HCT116 (cell line): ENCODE data around the gene TMPRSS9. TPM values are rescaled to one million over a fixed set of nuclear protein-coding genes. Genes with fewer than 3 reads are reported as not detected.
A peak's percentile ranks its signal among the peaks of the same experiment; 100 is the strongest.

Experiments
- ATAC-seq: fragments of 200-7000 bp; cut with Tn5 transposase; 2 replicates; pipeline ENCODE4 v1.9.1; 2020; ENCODE audit warnings: mild to moderate bottlenecking, moderate library complexity
- BruUV-seq: library from RNA; stranded (reverse); fragments of 400-500 nt; replicated peaks from 2 replicates; lab custom pipeline; 2021; lab: Mats Ljungman, UMichigan
- CTCF ChIA-PET: fragments of 300-600 bp; sonication (Branson Sonifier 250); formaldehyde crosslinking; loops from one replicate; lab custom pipeline; 2021; ENCODE audit warnings: antibody characterized with exemption; lab: Charles Lee
- POLR2A ChIA-PET: fragments of 300-600, 350-600 bp; sonication (Branson Sonifier 250); formaldehyde crosslinking; loops from one replicate; lab custom pipeline; 2021; ENCODE audit warnings: antibody characterized with exemption; lab: Charles Lee
- RAD21 ChIA-PET, 2 experiments: fragments of 300-600 bp; sonication (Branson Sonifier 250); formaldehyde crosslinking; loops; one replicate each; lab custom pipeline; 2023; ENCODE audit warnings: low total read pairs in 2 of 2; ENCODE audit not compliant: uncharacterized antibody in 2 of 2, unreplicated experiment in 2 of 2, low non-redundant PET in 1 of 2; lab: Charles Lee
- DNase-seq: peaks from one replicate; pipeline ENCODE4 v3.0.0-alpha.2; 2010; ENCODE audit warnings: low read depth, low spot score
- H2AFZ ChIP-seq: fragments of 200-600 bp; shearing (Covaris generic), sonication (generic); 2 replicates; pipeline ENCODE4 v1.6.1; 2017; ENCODE audit warnings: low read depth, mixed run types, mixed read lengths, antibody characterized with exemption, low read length; ENCODE audit not compliant: poor library complexity, severe bottlenecking
- H3K27ac ChIP-seq: 2 replicates; pipeline ENCODE4 v1.5.1; 2012; ENCODE audit warnings: low read depth, low read length
- H3K27me3 ChIP-seq: fragments of 200-600 bp; sonication (generic); 2 replicates; pipeline ENCODE4 v1.6.1; 2016; ENCODE audit warnings: mixed run types, low read length, mixed read lengths; ENCODE audit not compliant: insufficient read depth
- H3K36me3 ChIP-seq, 2 experiments: fragments of 200-500 bp in 1 of 2; fragments of 200-600 bp in 1 of 2; sonication (Bioruptor generic) in 1 of 2; sonication (generic) in 1 of 2; 2 replicates each; pipeline versions ENCODE4 v1.5.1 to v1.6.1; 2014 to 2016; ENCODE audit warnings: low read length in 2 of 2, inconsistent platforms in 1 of 2, mixed read lengths in 1 of 2, mixed run types in 1 of 2; ENCODE audit not compliant: insufficient read depth in 2 of 2, control insufficient read depth in 1 of 2
- H3K4me1 ChIP-seq, 2 experiments: fragments of 200-600 bp in 1 of 2; sonication (generic) in 1 of 2; 2 replicates each; pipeline versions ENCODE4 v1.5.1 to v1.6.1; 2012 to 2017; ENCODE audit warnings: low read length in 2 of 2, inconsistent platforms in 1 of 2, mild to moderate bottlenecking in 1 of 2, mixed read lengths in 1 of 2, mixed run types in 1 of 2, moderate library complexity in 1 of 2; ENCODE audit not compliant: insufficient read depth in 2 of 2, control insufficient read depth in 1 of 2
- H3K4me2 ChIP-seq: fragments of 200-600 bp; sonication (generic); 2 replicates; pipeline ENCODE4 v1.6.1; 2017; ENCODE audit warnings: mixed run types, low read length, mixed read lengths
- H3K4me3 ChIP-seq, 2 experiments: fragments of 200-600 bp in 1 of 2; sonication (generic) in 1 of 2; replicated peaks in 1 of 2; 2 replicates each; pipeline ENCODE4 v1.5.1; 2011 to 2016; ENCODE audit warnings: low read length in 2 of 2, control low read depth in 1 of 2, low read depth in 1 of 2, mild to moderate bottlenecking in 1 of 2, mixed read lengths in 1 of 2, mixed run types in 1 of 2
- H3K79me2 ChIP-seq: fragments of 200-600 bp; sonication (generic); 2 replicates; pipeline ENCODE4 v1.6.1; 2017; ENCODE audit warnings: mild to moderate bottlenecking, mixed run types, low read length, moderate library complexity, mixed read lengths; ENCODE audit not compliant: insufficient read depth
- H3K9ac ChIP-seq: fragments of 200-600 bp; sonication (generic); 2 replicates; pipeline ENCODE4 v1.6.1; 2016; ENCODE audit warnings: low read length, mixed read lengths
- H3K9me2 ChIP-seq: fragments of 200-600 bp; sonication (generic), shearing (Covaris generic); 2 replicates; pipeline ENCODE4 v1.6.1; 2017; ENCODE audit warnings: mixed run types, mild to moderate bottlenecking, moderate library complexity; ENCODE audit not compliant: insufficient read depth
- H3K9me3 ChIP-seq, 2 experiments: fragments of 200-500 bp in 1 of 2; fragments of 200-600 bp in 1 of 2; sonication (Bioruptor generic) in 1 of 2; sonication (generic) in 1 of 2; 2 replicates each; pipeline ENCODE4 v1.6.1; 2014 to 2017; ENCODE audit warnings: low read length in 2 of 2, mixed read lengths in 2 of 2, inconsistent platforms in 1 of 2, low read depth in 1 of 2, mild to moderate bottlenecking in 1 of 2, mixed run types in 1 of 2, moderate library complexity in 1 of 2; ENCODE audit not compliant: control insufficient read depth in 1 of 2, insufficient read depth in 1 of 2
- H4K20me1 ChIP-seq: fragments of 200-600 bp; sonication (generic), shearing (Covaris generic); 2 replicates; pipeline ENCODE4 v1.6.1; 2017; ENCODE audit warnings: mixed run types, mild to moderate bottlenecking, moderate library complexity; ENCODE audit not compliant: insufficient read depth
- ATF3 ChIP-seq: IDR thresholded peaks from 2 replicates; pipeline ENCODE4 v1.6.1; 2012
- ELF1 ChIP-seq: IDR thresholded peaks from 2 replicates; pipeline ENCODE4 v1.6.1; 2012; ENCODE audit warnings: low read depth, borderline replicate concordance
- EZH2phosphoT487 ChIP-seq: fragments of 200-600 bp; IDR thresholded peaks from 2 replicates; pipeline ENCODE4 v1.6.1; 2018; ENCODE audit warnings: antibody characterized with exemption, borderline replicate concordance
- JUND ChIP-seq: IDR thresholded peaks from 2 replicates; pipeline ENCODE4 v1.6.1; 2012
- MAX ChIP-seq: IDR thresholded peaks from 2 replicates; pipeline ENCODE4 v1.6.1; 2012
- POLR2AphosphoS5 ChIP-seq: IDR thresholded peaks from 2 replicates; pipeline ENCODE4 v1.6.1; 2011; ENCODE audit warnings: mild to moderate bottlenecking, low read depth, low read length, moderate library complexity
- SP1 ChIP-seq: IDR thresholded peaks from 2 replicates; pipeline ENCODE4 v1.6.1; 2012; ENCODE audit warnings: low read depth
- SRF ChIP-seq: IDR thresholded peaks from 2 replicates; pipeline ENCODE4 v1.6.1; 2012; ENCODE audit warnings: low read depth
- ZFX ChIP-seq: fragments of 450-650 bp; IDR thresholded peaks from 2 replicates; pipeline ENCODE4 v1.6.1; 2017
- intact Hi-C: fragments of 100-400 bp; cut with micrococcal nuclease; formaldehyde crosslinking; loops from 2 replicates; pipeline ENCODE4 v1.10.0; 2022
- total RNA-seq: library from RNA; stranded (reverse); gene quantifications from one replicate; pipeline ENCODE4 v1.2.1, GENCODE V29; 2021; ENCODE audit not compliant: unreplicated experiment

Gene TMPRSS9
- total RNA-seq, 1 experiment from 2014 or later: not detected

- no peak for DNase-seq
- TF ChIP-seq JUND (no peak), SRF (no peak), POLR2AphosphoS5 (no peak), ATF3 (no peak), EZH2phosphoT487 (no peak), MAX (no peak), ELF1 (no peak), SP1 (no peak), ZFX (no peak)
- Histone ChIP-seq H3K27ac (no peak overlapping the region), H3K4me3 (no peak overlapping the region), H4K20me1 (peaks cover 5% of the 10 kb centered on the region; the same call in 1 of the 2 replicates), H3K9ac (no peak overlapping the region), H3K9me3 (no peaks in the 10 kb centered on the region), H3K27me3 (no peaks in the 10 kb centered on the region), H3K9me2 (no peaks in the 10 kb centered on the region), H3K4me2 (no peak overlapping the region), H3K36me3 (peaks cover 21 to 49% of the 10 kb centered on the region in 2 experiments; a peak in 3 of 4 replicates), H3K4me1 (peaks cover 6 to 25% of the 10 kb centered on the region in 2 experiments; a peak in 3 of 4 replicates), H3K79me2 (peaks cover 25% of the 10 kb centered on the region), H2AFZ (no peak overlapping the region)
- RAD21 ChIA-PET: no interaction called here
- POLR2A ChIA-PET: no interaction called here
- intact Hi-C loops: no loop called here
- BruUV-seq: TSS peak; percentile 1
- ATAC-seq: no peak
- CTCF ChIA-PET: no interaction called here
Measured at GRCh38 chr19:2429917-2430535, 70.0 kb downstream of the TMPRSS9 start.
